Esophagus squamous epithelium (tissue), 5 donors: ENCODE data around the gene STX1A. TPM values are rescaled to one million over a fixed set of nuclear protein-coding genes. Genes with fewer than 3 reads are reported as not detected.
A peak's percentile ranks its signal among the peaks of the same experiment; 100 is the strongest.

Experiments used
- DNase-seq: peaks from one replicate; lab custom pipeline; 2025; lab: John Stamatoyannopoulos, UW
- H3K27ac ChIP-seq, 4 donors: fragments of 200-600 bp; sonication (generic); one replicate each; pipeline ENCODE4 v1.5.1; 2016 to 2019; ENCODE audit warnings: mild to moderate bottlenecking in 1 of 4
- H3K27me3 ChIP-seq, 4 donors: fragments of 200-600 bp; sonication (generic); 1 replicate in 3 of 4; 2 replicates in 1 of 4; pipeline versions ENCODE4 v1.5.1 to v1.6.0; 2017 to 2021; ENCODE audit warnings: antibody characterized with exemption in 1 of 4
- H3K36me3 ChIP-seq, 3 donors: fragments of 200-600 bp; sonication (generic); one replicate each; pipeline ENCODE4 v1.5.1; 2016 to 2019
- H3K4me1 ChIP-seq, 3 donors: fragments of 200-600 bp; sonication (generic); one replicate each; pipeline ENCODE4 v1.5.1; 2017 to 2019
- H3K4me3 ChIP-seq, 4 donors: fragments of 200-600 bp; sonication (generic); 1 replicate in 3 of 4; 2 replicates in 1 of 4; pipeline ENCODE4 v1.5.1; 2016 to 2019; ENCODE audit warnings: mild to moderate bottlenecking in 2 of 4, moderate library complexity in 1 of 4
- H3K9me3 ChIP-seq, 3 donors: fragments of 200-600 bp; sonication (generic); one replicate each; pipeline ENCODE4 v1.5.1; 2016 to 2019
- POLR2A ChIP-seq, 4 donors: fragments of 450-650 bp; IDR thresholded peaks; one replicate each; pipeline ENCODE4 v1.6.1; 2017; ENCODE audit warnings: antibody characterized with exemption in 4 of 4, mild to moderate bottlenecking in 4 of 4, moderate library complexity in 3 of 4
- WGBS, 2 donors: methylation state at CpG; one replicate each; pipeline ENCODE4 v1.1.5; 2018; 5-methylcytosine and 5-hydroxymethylcytosine counted together
- intact Hi-C: fragments of 100-400 bp; cut with DNase I; formaldehyde crosslinking; loops from one replicate; pipeline ENCODE4 v1.15.0; 2022
- total RNA-seq, 4 donors: library from RNA; depleted of rRNA; stranded (reverse); fragments of >200 nt; gene quantifications; one replicate each; pipeline ENCODE4 v1.1.0, GENCODE V29; 2016
- TF ChIP-seq, protein P1 (sequence below), 6 experiments: fragments of 450-650 bp in 4 of 6; fragments of 200-600 bp in 2 of 6; sonication (generic) in 2 of 6; IDR thresholded peaks; one replicate each; pipeline ENCODE4 v1.5.1; 2016 to 2019; ENCODE audit warnings: antibody characterized with exemption in 6 of 6, mild to moderate bottlenecking in 4 of 6, moderate library complexity in 4 of 6
- donor health status: DM: yes; HTN: yes; CAD: no.

The STX1A gene
- total RNA-seq, 4 donors from 2014 or later, result 0.94 to 4.0 (median 1.8) TPM

- no peaks in the 10 kb centered on the region for H3K9me3 ChIP-seq
- intact Hi-C loops, result loop anchor here (10.0 kb wide), 1 partner anchor 115 kb away; no protein-coding TSS in a partner anchor
- TF ChIP-seq POLR2A (IDR thresholded peaks at IDR 0.05), result no peak
- TF ChIP-seq, protein P1, sequence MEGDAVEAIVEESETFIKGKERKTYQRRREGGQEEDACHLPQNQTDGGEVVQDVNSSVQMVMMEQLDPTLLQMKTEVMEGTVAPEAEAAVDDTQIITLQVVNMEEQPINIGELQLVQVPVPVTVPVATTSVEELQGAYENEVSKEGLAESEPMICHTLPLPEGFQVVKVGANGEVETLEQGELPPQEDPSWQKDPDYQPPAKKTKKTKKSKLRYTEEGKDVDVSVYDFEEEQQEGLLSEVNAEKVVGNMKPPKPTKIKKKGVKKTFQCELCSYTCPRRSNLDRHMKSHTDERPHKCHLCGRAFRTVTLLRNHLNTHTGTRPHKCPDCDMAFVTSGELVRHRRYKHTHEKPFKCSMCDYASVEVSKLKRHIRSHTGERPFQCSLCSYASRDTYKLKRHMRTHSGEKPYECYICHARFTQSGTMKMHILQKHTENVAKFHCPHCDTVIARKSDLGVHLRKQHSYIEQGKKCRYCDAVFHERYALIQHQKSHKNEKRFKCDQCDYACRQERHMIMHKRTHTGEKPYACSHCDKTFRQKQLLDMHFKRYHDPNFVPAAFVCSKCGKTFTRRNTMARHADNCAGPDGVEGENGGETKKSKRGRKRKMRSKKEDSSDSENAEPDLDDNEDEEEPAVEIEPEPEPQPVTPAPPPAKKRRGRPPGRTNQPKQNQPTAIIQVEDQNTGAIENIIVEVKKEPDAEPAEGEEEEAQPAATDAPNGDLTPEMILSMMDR (IDR thresholded peaks at IDR 0.05), result peak in 1 of 6 experiments; percentile 1
- H3K27ac ChIP-seq, result peak overlapping the region; percentile 92 to 94 (median 94)
- no peak for DNase-seq
- peaks cover 22 to 76% (median 28%) of the 10 kb centered on the region in 3 donors for H3K4me1 ChIP-seq
- no peaks in the 10 kb centered on the region for H3K27me3 ChIP-seq
- WGBS, 2 donors, result 42 to 51% methylated on average over 10 to 13 of the region's 13 CpGs
- peak overlapping the region; percentile 72 to 86 (median 79) for H3K4me3 ChIP-seq
- peaks cover 0 to 23% (median 7%) of the 10 kb centered on the region in 3 donors for H3K36me3 ChIP-seq
These were observed 19.9 kb upstream of the STX1A start for GRCh38 chr7:73739387-73739767.

- peak within 1 kb of the TSS; percentile 72 to 86 (median 79) for H3K4me3 ChIP-seq
- no peaks in the 10 kb centered on the region for H3K9me3 ChIP-seq
- H3K36me3 ChIP-seq, result peaks cover 0 to 23% (median 7%) of the 10 kb centered on the region in 3 donors
- peak in 2 of 4 donors; percentile 26 to 91 for TF ChIP-seq POLR2A (IDR thresholded peaks at IDR 0.05)
- TF ChIP-seq, protein P1 (IDR thresholded peaks at IDR 0.05), result peak in 1 of 6 experiments; percentile 9
- peak; percentile 91 for DNase-seq
- no peaks in the 10 kb centered on the region for H3K27me3 ChIP-seq
- intact Hi-C loops, result loop anchor here (10.0 kb wide), 1 partner anchor 116 kb away; no protein-coding TSS in a partner anchor
- WGBS, 2 donors, result 0 to 2% methylated on average over 8 to 9 of the region's 84 CpGs
- peaks cover 16 to 70% (median 28%) of the 10 kb centered on the region in 3 donors for H3K4me1 ChIP-seq
- peak within 1 kb of the TSS; percentile 92 to 94 (median 94) for H3K27ac ChIP-seq
These were observed 19.3 kb upstream of the STX1A start, which contains the start of gene ABHD11 for GRCh38 chr7:73738612-73739386. ABHD11 (minus strand) TSS chr7:73738802; CDS start chr7:73738770, 32 bp downstream.

DNA sequence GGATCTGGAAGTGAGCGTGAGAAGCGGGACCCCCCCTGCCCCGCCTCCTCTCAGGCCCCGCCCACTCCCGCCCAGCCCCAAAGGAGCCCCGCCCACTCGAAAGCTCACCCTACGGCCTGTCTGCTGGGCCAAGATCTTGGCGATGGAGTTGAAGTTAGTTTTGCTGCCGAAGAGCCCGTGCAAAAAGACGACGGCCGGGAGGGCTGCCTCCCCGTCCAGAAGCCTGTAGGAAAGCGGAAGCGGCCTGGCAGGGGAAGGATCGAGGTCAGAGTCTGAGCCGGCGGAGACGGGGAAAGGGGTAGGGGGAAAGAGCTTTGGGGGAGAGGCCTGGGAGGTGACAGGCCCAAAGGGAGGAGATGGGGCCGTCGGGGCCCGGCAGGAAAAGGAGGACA, 18.7 kb upstream of the STX1A start:
- 0 to 1% methylated on average over 2 to 12 of the region's 24 CpGs for WGBS, 2 donors
- Histone ChIP-seq H3K4me3 (peak overlapping the region; percentile 72 to 86 (median 79)), H3K36me3 (peaks cover 0 to 23% (median 7%) of the 10 kb centered on the region in 3 donors), H3K27me3 (no peaks in the 10 kb centered on the region), H3K9me3 (no peaks in the 10 kb centered on the region), H3K4me1 (peaks cover 14 to 64% (median 28%) of the 10 kb centered on the region in 3 donors), H3K27ac (peak overlapping the region; percentile 92 to 94 (median 94))
- DNase-seq, result no peak
- intact Hi-C loops, result loop anchor here (10.0 kb wide), 1 partner anchor 117 kb away; no protein-coding TSS in a partner anchor
- TF ChIP-seq POLR2A (IDR thresholded peaks at IDR 0.05), result no peak
- TF ChIP-seq, protein P1 (IDR thresholded peaks at IDR 0.05), result no peak

DNA sequence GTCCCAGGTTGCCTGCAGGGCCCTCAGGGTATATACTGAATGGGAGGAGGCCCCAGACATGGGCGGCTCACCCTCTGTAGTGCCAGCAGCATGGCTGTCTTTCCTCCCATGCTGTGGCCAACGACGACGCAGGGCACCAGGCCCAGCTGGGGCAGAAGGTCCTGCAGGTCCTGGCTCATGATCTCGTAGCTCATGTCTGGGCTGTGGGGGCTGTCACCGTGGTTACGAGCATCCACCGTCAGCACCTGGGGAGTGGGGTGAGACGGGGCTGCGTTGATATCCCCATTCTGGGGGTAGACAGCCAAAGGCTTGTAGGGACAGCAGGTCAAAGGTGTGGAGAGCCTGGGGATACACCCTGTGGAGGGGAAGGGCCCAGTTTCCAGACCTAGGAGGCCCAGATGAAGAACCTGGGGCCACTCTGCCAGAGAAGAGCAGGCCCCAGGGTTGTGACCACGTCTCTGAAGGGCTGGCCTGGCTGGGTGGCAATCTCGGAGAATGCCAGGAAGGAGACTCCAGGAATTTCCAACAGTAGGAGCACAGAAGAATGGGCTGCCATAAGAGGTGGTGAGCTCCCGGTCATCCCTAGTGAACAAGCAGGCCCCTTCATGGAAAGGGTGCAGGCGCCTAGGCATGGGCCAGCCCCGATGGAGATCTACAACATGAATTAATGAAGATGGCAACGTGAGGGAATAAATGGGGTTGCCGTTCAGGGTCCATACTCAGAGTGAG, 18.2 kb upstream of the STX1A start:
- TF ChIP-seq, protein P1 (IDR thresholded peaks at IDR 0.05), result no peak
- TF ChIP-seq POLR2A (IDR thresholded peaks at IDR 0.05), result no peak
- intact Hi-C loops, result loop anchor here (10.0 kb wide), 1 partner anchor 117 kb away; no protein-coding TSS in a partner anchor
- H3K27me3 ChIP-seq, result no peaks in the 10 kb centered on the region
- peak overlapping the region; percentile 92 to 94 (median 94) for H3K27ac ChIP-seq
- no peak for DNase-seq
- H3K4me3 ChIP-seq, result peak overlapping the region; percentile 72 to 86 (median 79)
- 68 to 74% methylated on average over 11 to 15 of the region's 17 CpGs for WGBS, 2 donors
- peaks cover 0 to 23% (median 7%) of the 10 kb centered on the region in 3 donors for H3K36me3 ChIP-seq
- peaks cover 8 to 59% (median 23%) of the 10 kb centered on the region in 3 donors for H3K4me1 ChIP-seq
- no peaks in the 10 kb centered on the region for H3K9me3 ChIP-seq
